HUES64 (cell line): ENCODE data around the gene SLC8A1.
A peak's percentile ranks its signal among the peaks of the same experiment; 100 is the strongest.

Experiments
- H3K27ac ChIP-seq: 2 replicates; pipeline ENCODE4 v1.7.0; 2013; ENCODE audit warnings: low read depth, low read length, inconsistent platforms
- H3K27me3 ChIP-seq: 2 replicates; pipeline ENCODE4 v1.6.1; 2013; ENCODE audit warnings: mild to moderate bottlenecking, low read length; ENCODE audit not compliant: insufficient read depth
- H3K36me3 ChIP-seq: 2 replicates; pipeline ENCODE4 v1.6.1; 2013; ENCODE audit warnings: mild to moderate bottlenecking, low read length; ENCODE audit not compliant: insufficient read depth
- H3K4me1 ChIP-seq: 2 replicates; pipeline ENCODE4 v1.6.1; 2013; ENCODE audit warnings: mild to moderate bottlenecking, low read length, moderate library complexity; ENCODE audit not compliant: insufficient read depth
- H3K4me3 ChIP-seq: 2 replicates; pipeline ENCODE4 v1.5.1; 2013; ENCODE audit warnings: mild to moderate bottlenecking, low read length, moderate library complexity
- H3K9ac ChIP-seq: 2 replicates; pipeline ENCODE4 v1.6.1; 2013; ENCODE audit warnings: mild to moderate bottlenecking, low read depth, low read length
- H3K9me3 ChIP-seq: 2 replicates; pipeline ENCODE4 v1.6.1; 2013; ENCODE audit warnings: low read depth, low read length; ENCODE audit not compliant: insufficient read depth
- WGBS: fragments of 150-250, 120-280 bp; methylation state at CpG from one replicate; pipeline ENCODE4 v1.1.7; 2013; ENCODE audit warnings: missing lambda C conversion rate; 5-methylcytosine and 5-hydroxymethylcytosine counted together

SLC8A1 gene

GRCh38 chr2:40227210-40227609 lies 224.7 kb downstream of the SLC8A1 start:
- Histone ChIP-seq H3K36me3 (no peaks in the 10 kb centered on the region), H3K4me3 (no peak overlapping the region), H3K9ac (no peak overlapping the region), H3K27ac (no peak overlapping the region), H3K4me1 (peaks cover 13% of the 10 kb centered on the region), H3K27me3 (no peaks in the 10 kb centered on the region), H3K9me3 (no peaks in the 10 kb centered on the region)
- WGBS: 70% methylated on average over 4 of the region's 4 CpGs

- Histone ChIP-seq H3K27ac (no peak overlapping the region), H3K4me1 (peaks cover 13% of the 10 kb centered on the region), H3K27me3 (no peaks in the 10 kb centered on the region), H3K36me3 (no peaks in the 10 kb centered on the region), H3K9ac (no peak overlapping the region), H3K4me3 (no peak overlapping the region), H3K9me3 (no peaks in the 10 kb centered on the region)
These were observed 225.3 kb downstream of the SLC8A1 start for GRCh38 chr2:40226637-40227036.

- no peaks in the 10 kb centered on the region for H3K27me3 ChIP-seq
- H3K4me3 ChIP-seq: no peak overlapping the region
- no peak overlapping the region for H3K27ac ChIP-seq
- no peak overlapping the region for H3K9ac ChIP-seq
- H3K36me3 ChIP-seq: no peaks in the 10 kb centered on the region
- WGBS: 58% methylated on average over 2 of the region's 2 CpGs
- H3K4me1 ChIP-seq: peaks cover 13% of the 10 kb centered on the region
- no peaks in the 10 kb centered on the region for H3K9me3 ChIP-seq
These were observed 226.2 kb downstream of the SLC8A1 start for GRCh38 chr2:40225670-40226210.

GRCh38 chr2:40224318-40224717 lies 227.6 kb downstream of the SLC8A1 start:
- peaks cover 13% of the 10 kb centered on the region for H3K4me1 ChIP-seq
- H3K36me3 ChIP-seq: no peaks in the 10 kb centered on the region
- no peak overlapping the region for H3K4me3 ChIP-seq
- WGBS: 97% methylated on average over 4 of the region's 4 CpGs
- H3K27me3 ChIP-seq: no peaks in the 10 kb centered on the region
- H3K27ac ChIP-seq: no peak overlapping the region
- H3K9me3 ChIP-seq: no peaks in the 10 kb centered on the region
- no peak overlapping the region for H3K9ac ChIP-seq

- Histone ChIP-seq H3K27me3 (no peaks in the 10 kb centered on the region), H3K9ac (no peak overlapping the region), H3K27ac (no peak overlapping the region), H3K4me1 (peaks cover 19% of the 10 kb centered on the region), H3K9me3 (no peaks in the 10 kb centered on the region), H3K36me3 (no peaks in the 10 kb centered on the region), H3K4me3 (no peak overlapping the region)
- 98% methylated on average over 4 of the region's 4 CpGs for WGBS
These were observed 231.5 kb downstream of the SLC8A1 start for GRCh38 chr2:40220177-40220925.

GRCh38 chr2:40219141-40219540 lies 232.7 kb downstream of the SLC8A1 start:
- no peaks in the 10 kb centered on the region for H3K27me3 ChIP-seq
- WGBS: 94% methylated on average over 1 of the region's 1 CpG

GRCh38 chr2:40218679-40219078 lies 233.2 kb downstream of the SLC8A1 start:
- no peak overlapping the region for H3K27ac ChIP-seq
- no peak overlapping the region for H3K9ac ChIP-seq
- no peaks in the 10 kb centered on the region for H3K36me3 ChIP-seq
- WGBS: 79% methylated on average over 3 of the region's 3 CpGs
- H3K4me1 ChIP-seq: peaks cover 13% of the 10 kb centered on the region
- H3K4me3 ChIP-seq: no peak overlapping the region
- H3K27me3 ChIP-seq: no peaks in the 10 kb centered on the region
- no peaks in the 10 kb centered on the region for H3K9me3 ChIP-seq

More at GRCh38 chr2:40219141-40219540, 232.7 kb downstream of the SLC8A1 start:
- Histone ChIP-seq H3K4me1 (peaks cover 13% of the 10 kb centered on the region), H3K27ac (no peak overlapping the region), H3K36me3 (no peaks in the 10 kb centered on the region), H3K9me3 (no peaks in the 10 kb centered on the region), H3K9ac (no peak overlapping the region), H3K4me3 (no peak overlapping the region)

GRCh38 chr2:40213619-40214018 lies 238.3 kb downstream of the SLC8A1 start:
- no peak overlapping the region for H3K4me3 ChIP-seq
- no peaks in the 10 kb centered on the region for H3K27me3 ChIP-seq
- H3K9me3 ChIP-seq: no peaks in the 10 kb centered on the region
- no peak overlapping the region for H3K27ac ChIP-seq
- H3K36me3 ChIP-seq: no peaks in the 10 kb centered on the region
- no peak overlapping the region for H3K9ac ChIP-seq
- 99% methylated on average over 3 of the region's 3 CpGs for WGBS
- H3K4me1 ChIP-seq: peaks cover 32% of the 10 kb centered on the region

- Histone ChIP-seq H3K36me3 (no peaks in the 10 kb centered on the region), H3K4me1 (peaks cover 30% of the 10 kb centered on the region), H3K4me3 (no peak overlapping the region), H3K27ac (no peak overlapping the region), H3K9ac (no peak overlapping the region), H3K9me3 (no peaks in the 10 kb centered on the region), H3K27me3 (no peaks in the 10 kb centered on the region)
- WGBS: 94% methylated on average over 1 of the region's 1 CpG
These were observed 238.8 kb downstream of the SLC8A1 start for GRCh38 chr2:40213071-40213470.

GRCh38 chr2:40210968-40211353 lies 240.9 kb downstream of the SLC8A1 start:
- no CpG with 5 or more reads among the region's 1 CpG for WGBS
- Histone ChIP-seq H3K36me3 (no peaks in the 10 kb centered on the region), H3K9me3 (no peaks in the 10 kb centered on the region), H3K4me1 (peaks cover 24% of the 10 kb centered on the region), H3K27me3 (no peaks in the 10 kb centered on the region), H3K4me3 (no peak overlapping the region), H3K9ac (no peak overlapping the region), H3K27ac (peak overlapping the region; percentile 54; the same call in 1 of the 2 replicates)

GRCh38 chr2:40210344-40210967 lies 241.4 kb downstream of the SLC8A1 start:
- no peaks in the 10 kb centered on the region for H3K9me3 ChIP-seq
- no peaks in the 10 kb centered on the region for H3K27me3 ChIP-seq
- H3K4me1 ChIP-seq: peaks cover 24% of the 10 kb centered on the region
- H3K36me3 ChIP-seq: no peaks in the 10 kb centered on the region
- H3K4me3 ChIP-seq: no peak overlapping the region
- 44% methylated on average over 1 of the region's 1 CpG for WGBS
- peak overlapping the region; percentile 67; the same call in 1 of the 2 replicates for H3K27ac ChIP-seq
- no peak overlapping the region for H3K9ac ChIP-seq
